Measurements from ENCODE around the gene TTC31.
A peak's percentile ranks its signal among the peaks of the same experiment; 100 is the strongest.
"Not testable (repeated sequence)": the region's sequence is repeated elsewhere in the genome, so short reads cannot be mapped to it uniquely, and the experiment has no call there.

Gene TTC31

DNA sequence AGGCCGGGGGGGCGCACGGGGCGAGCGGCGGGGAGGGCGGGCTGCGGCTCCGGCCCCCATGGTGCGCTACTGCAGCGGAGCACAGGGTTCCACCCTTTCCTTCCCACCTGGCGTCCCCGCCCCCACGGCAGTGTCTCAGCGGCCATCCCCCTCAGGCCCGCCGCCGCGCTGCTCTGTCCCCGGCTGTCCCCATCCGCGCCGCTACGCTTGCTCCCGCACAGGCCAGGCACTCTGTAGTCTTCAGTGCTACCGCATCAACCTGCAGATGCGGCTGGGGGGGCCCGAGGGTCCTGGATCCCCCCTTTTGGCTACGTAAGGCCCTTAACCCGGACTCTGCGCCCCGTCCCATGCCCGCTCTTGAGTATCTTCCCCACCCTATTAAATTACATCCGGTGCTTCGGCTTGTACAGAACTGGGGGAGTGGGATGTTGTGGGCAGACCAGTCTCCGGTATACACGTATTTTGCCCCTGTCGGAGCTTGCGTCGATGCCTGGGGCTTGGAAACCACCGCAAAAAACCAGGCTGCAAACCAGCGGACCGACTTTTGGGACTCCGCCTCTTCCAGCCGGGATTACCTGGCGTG, 25.2 kb upstream of the TTC31 start:
- peak; percentile 87 for DNase-seq

DNA sequence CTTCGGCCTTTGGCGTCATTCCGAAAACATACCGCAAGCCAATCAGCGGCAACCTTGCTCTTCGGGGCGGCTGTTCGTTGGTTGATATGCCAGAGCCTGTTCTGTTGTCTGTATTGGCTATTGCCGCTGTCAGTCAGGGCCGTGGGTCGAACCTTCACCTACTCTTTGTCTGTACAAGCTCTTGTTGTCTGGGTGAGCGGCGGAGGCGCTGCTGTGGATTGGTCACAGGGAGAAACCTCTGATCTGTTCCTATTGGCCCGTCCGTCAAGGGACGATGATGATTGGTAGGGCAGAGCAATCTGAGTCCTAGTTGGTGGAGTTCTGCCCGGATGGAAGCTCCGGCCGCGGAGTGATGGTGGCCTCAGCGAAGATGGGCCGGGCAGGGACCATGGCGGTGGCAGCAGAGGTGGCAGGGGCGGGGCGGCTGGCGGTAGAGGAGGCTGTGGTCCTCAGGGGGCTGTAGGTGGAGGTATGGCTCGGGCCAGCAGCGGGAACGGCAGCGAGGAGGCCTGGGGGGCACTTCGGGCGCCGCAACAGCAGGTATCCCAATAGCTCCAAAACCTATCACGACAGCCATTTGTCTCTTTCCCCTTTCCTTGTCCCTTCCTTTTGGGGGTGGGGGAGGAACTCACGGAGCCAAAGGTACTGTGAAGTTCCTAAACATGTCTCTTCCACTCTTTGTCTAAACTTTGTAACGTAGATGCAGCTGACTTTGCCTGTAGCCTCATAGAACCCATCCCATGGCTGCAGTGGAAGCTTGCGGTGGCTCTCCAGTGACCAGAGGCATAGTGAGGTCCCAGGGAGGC, 24.5 kb upstream of the TTC31 start, which contains the start of gene WBP1:
TSS of gene WBP1 (plus strand) at position 307 of the 806 bp plus-strand sequence. CDS start at position 472, 165 bp downstream.
- DNase-seq: peak; percentile 98

DNA sequence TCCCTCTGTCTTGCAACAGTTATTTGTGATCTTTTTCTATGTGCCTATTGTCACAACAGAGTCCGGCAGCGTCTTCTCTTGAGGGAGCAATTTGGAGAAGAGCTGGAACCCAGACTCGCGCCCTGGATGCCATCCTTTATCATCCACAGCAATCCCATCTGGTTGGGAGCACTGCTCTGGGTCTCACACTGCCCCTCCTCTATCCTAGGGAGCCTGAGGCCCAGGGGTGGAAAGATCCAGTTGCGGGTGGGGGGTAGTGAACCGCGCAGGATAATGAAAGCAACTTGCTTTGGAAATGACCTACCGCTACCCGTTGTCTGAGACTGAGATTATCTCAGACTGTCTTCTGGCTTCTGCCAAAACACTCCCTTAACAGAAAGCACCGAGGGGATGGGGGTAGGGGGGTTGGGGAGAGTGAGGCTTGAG, 23.9 kb upstream of the TTC31 start:
- DNase-seq: no peak

- DNase-seq: not testable (repeated sequence)
Observed at GRCh38 chr2:74459503-74460118, 23.3 kb upstream of the TTC31 start.

- DNase-seq: not testable (repeated sequence)
Observed at GRCh38 chr2:74460187-74460586, 22.7 kb upstream of the TTC31 start.

GRCh38 chr2:74461187-74462053, 21.5 kb upstream of the TTC31 start:
- DNase-seq: no peak

- no peak for DNase-seq
Observed at GRCh38 chr2:74462054-74462785, 20.7 kb upstream of the TTC31 start.

DNA sequence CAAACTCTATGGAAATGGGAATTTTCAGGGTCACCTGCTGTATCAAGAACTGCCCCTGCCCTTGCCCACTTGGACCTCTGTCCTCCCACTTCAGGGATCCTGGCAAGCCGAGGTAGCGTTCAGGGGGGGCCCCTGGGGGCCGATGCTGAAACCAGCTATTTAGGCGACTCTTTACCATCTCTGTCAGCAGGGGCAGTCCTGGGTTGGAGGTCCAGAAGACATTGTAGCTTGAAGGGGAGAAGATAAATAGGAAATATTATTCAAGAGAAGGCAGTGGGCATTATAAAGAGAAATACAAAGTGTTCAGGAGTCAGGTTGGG, 20.1 kb upstream of the TTC31 start:
- DNase-seq: no peak

GRCh38 chr2:74464406-74464805, 18.5 kb upstream of the TTC31 start:
- DNase-seq: no peak

DNA sequence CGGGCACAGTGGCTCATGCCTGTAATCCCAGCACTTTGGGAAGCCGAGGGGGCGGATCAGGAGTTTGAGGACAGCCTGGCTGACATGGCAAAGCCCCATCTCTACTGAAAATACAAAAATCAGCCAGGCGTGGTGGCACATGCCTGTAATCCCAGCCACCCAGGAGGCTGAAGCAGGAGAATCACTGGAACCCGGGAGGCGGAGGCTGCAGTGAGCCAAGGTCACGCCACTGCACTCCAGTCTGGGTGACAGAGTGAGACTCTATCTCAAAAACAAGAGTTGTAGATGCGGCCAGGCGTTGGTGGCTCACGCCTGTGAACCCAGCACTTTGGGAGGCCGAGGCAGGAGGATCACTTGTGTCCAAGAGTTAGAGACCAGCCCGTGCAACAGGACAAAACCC, 12.1 kb upstream of the TTC31 start:
- DNase-seq: not testable (repeated sequence)

DNA sequence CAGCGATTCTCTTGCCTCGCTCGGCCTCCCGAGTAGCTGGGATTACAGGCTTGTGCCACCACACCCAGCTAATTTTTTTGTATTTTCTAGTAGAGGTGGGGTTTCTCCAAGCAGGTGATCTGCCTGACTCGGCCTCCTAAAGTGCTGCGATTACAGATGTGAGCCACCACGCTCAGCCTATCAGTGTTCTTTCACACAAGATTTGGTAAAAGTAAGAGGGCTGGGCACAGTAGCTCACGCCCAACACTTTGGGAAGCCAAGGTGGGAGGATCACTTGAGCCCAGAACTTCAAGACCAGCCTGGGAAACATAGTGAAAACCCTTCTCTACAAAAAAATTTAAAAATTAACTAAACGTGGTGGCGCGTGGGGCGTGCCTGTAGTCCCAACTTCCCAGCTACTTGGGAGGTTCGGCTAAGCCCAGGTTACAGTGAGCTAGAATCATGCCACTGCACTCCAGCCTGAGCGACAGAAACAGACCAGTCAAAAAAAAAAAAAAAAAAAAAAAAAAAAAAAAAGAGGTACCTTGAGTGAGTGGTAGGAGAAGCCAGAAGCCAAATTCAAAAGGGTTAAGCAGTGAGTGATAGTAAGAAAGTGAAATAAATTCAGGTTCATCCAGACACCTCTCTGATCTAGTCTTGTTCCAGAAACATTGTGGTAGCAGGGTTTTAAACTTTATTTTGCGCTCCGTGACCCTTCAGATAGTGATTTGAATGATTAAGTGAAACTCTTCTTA, 11.4 kb upstream of the TTC31 start:
- DNase-seq: no peak

DNA sequence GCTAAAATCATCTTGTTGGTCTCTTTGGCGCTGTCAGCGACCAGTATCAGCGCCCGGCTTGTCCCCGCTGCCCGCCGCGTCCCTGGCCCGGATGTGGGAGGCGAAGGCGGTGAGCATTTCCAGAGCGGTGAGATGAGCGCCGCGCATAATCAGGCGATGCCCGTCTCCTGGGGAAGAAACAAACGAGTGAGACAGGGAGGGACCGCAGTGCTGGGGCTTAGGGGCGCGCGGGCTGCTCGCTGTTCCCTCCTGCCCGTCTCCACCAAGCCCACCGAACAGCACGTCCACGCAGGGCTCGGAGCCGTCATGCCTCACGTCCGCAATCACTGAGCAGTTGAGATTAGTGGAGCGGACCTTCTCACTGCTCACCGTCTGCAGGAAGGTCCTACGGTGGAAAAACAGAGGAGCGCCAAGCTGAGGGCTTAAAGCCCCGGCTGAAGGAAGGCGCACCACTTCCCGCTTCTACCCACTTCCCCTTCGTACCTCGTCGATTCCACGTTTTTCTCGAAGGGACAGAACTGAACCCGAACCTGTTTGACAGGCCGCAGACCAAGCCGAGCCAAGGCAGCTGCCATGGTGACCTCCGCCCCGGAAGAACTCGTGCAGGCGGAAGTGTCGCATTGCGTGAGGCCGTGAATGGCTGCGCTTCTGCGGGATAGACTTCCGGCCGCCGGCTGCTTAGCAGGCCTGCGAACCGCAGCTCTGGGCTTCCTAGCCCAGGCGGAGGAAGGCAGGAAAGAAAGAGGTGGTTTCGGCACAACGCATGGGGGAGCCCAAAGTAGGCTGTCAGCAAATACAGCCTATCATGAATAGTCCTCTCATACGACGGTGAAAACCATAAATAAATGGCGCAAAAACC, 10.6 kb upstream of the TTC31 start, which contains the start of gene MRPL53:
TSS of gene MRPL53 (minus strand) at position 595 of the 859 bp plus-strand sequence. CDS start at position 575, 20 bp downstream.
- peak; percentile 93 for DNase-seq

GRCh38 chr2:74472945-74473258, 10.0 kb upstream of the TTC31 start:
- no peak for DNase-seq

GRCh38 chr2:74474481-74474880, 8.4 kb upstream of the TTC31 start:
- no peak for DNase-seq

DNA sequence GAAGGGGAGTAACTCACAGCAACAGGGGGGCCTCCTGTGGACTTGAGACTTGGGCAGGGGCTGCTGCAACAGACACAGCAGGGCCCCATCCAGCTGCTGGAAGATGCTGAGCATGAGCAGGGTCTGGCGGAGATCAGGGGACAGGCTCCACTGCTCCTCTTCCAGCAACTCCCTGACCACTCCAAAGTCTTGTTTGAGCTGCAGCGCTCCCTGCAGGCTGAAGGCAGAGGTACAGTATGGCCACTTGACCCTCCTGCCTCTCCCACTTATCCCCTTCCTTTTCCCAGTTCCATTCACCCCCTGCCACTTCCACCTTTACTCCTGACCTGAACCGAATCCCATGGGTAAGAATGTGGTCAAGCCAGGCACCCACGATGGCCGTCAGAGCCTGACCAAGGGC, 8.0 kb upstream of the TTC31 start:
- DNase-seq: no peak

GRCh38 chr2:74481431-74481830, 1.4 kb upstream of the TTC31 start:
- no peak for DNase-seq

- peak; percentile 35 for DNase-seq
Observed at GRCh38 chr2:74481961-74482800, 700 bp upstream of the TTC31 start.

DNA sequence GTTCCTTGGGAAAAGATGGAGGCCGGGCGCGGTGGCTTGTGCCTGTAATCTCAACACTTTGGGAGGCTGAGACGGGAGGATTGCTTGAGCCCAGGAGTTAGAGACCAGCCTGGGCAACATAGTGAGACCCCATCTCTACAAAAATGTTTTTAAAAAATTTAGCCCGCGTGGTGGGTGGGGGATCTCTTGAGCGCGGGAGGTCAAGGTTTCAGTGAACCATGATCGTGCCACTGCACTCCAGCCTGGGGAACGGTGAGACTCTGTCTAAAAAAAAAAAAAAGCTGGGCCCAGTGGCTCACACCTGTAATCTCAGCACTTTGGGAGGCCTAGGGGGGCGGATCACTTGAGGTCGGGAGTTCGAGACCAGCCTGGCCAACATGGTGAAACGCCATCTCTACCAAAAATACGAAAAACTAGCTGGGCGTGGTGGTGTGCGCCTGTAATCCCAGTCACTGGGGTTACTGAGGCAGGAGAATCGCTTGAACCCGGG, 839 bp downstream of the TTC31 start:
- DNase-seq: not testable (repeated sequence)

- DNase-seq: no peak
Observed at GRCh38 chr2:74486141-74486540, 3.3 kb downstream of the TTC31 start.
